ENCODE measurements around the gene LRFN2.

Gene LRFN2

DNA sequence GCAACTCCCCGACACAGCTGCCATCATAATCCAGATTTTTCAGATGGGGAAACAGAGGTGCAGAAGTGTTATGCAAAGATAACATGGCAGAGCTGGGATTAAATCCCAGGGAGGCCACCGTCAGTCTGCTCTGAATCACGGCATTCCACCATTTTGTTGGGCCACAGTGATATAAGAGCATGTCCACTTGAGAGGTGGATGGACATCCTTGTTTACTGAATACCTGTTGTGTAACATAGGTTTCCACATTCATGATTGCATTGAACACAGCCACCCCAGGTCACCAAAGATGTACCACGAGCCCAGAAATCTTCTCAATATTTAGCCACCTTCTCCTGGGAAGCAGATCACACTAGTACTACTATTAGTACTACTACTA is 191.5 kb downstream of the LRFN2 start:
- no peak for DNase-seq

DNA sequence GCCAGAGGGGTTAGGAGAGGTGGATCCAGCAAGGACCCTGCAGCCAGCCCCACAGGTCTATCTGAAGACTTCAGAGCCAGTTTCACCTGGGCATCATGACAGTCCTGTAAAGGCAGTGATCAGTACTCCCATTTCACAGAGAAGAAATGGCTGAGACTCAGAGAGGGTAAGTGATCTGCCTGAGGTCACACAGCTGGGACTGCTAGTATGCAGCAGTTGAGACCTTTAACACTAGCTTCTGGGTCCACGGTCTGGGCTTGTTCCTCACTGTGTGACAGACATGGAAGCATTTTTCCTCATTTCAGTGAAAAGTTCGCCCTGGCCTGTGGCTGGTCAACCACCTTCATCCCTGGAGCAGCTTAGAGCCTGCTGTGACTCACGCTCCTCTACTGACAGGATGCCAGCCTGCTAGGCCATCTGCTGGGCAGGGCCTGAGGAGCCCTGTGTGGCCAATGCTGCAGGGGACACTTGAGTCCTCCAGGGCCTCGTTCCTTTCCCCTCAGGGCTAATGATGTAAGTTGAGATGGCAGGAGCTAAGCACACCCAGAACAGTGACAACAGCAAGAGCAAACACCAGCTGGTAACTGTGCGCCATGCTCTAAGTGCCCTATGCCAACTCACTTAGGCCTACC is 192.0 kb downstream of the LRFN2 start:
- DNase-seq = no peak

DNA sequence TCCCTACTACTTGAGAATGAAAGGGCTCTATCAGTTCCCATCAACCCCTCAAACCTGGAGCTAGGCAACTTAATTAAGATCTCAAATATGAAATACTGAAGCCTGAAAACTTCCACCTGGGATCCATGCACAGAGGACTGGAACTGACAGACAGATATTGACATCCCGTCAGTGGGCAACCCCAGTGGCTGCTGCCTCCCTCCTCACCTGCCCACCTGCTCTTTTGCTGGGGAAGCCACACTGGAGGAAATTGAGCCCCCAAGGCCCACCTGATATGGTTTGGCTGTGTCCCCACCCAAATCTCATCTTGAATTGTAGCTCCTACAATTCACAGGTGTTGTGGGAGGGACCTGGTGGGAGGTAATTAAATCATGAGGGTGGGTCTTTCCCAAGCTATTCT is 192.8 kb downstream of the LRFN2 start:
- no peak for DNase-seq

DNA sequence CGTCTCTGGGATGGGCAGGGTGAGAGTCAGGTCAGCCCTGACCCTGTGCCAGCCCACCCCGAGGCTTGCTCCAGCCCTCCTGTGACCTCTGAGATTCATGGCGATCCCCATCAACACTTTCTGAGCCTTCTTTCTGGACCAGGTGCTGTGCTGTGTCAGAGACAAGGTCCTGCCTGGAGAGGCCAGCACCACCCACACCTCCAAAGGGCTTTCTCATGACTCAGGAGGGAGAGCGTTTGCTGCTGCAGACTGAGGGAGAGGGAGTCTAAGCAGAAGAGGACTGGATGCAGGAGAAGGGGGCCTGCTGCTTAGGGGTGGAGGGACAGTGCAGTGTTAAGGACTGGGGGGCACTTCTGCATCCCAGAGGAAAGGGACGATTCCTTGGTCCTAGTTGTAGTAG is 193.5 kb downstream of the LRFN2 start:
- no peak for DNase-seq

DNA sequence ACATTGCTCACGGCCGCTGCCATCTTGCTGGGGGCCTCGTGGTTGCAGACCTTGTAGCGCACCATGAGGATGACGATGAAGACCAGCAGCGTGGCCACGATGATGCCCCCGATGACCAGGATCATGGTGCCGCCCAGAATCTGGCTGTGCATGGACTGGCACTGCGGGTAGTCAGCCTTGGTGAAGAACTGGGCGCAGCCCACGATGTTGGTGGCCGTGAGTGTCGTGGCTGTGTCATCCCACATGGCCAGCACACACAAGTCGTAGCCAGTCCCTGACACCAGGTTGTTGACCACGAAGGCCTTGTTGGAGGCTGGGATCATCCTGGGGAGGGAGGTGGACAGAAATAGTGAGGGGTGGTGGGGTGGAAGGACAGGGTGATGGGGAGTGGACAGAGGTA is 194.6 kb downstream of the LRFN2 start:
- DNase-seq = no peak

DNA sequence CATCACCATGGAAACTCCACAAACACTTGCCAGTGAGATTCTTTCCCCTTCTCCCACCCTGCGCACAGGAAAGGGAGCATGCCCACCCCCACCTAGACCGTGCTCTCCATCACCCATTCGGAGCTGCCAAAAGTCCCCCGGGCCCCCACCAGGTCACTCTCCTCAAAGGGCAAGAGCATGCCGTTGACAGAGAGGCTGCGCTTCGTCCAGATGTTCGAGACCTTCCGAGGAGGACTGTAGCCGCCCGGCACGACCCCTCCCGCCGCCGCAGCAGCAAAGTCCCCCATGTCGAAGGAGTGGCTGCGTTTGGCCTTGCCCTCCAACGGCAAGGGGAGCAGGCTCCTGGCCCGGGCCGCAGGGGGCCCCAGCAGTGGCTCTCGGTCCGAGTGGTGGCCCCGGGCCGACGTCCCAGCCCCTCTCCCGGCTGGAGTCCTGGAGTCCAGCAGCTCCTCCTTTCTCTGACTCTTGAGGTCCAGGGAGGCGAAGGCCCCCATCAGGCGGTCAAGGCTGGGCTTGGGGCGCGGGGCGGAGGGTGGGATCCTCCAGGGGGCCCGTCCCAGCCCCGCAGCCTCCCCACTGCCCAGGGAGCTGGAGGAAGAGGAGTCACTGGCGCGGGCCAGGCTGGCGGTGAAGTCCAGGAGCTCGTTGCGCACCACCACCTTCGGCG is 195.2 kb downstream of the LRFN2 start:
- no peak for DNase-seq

DNA sequence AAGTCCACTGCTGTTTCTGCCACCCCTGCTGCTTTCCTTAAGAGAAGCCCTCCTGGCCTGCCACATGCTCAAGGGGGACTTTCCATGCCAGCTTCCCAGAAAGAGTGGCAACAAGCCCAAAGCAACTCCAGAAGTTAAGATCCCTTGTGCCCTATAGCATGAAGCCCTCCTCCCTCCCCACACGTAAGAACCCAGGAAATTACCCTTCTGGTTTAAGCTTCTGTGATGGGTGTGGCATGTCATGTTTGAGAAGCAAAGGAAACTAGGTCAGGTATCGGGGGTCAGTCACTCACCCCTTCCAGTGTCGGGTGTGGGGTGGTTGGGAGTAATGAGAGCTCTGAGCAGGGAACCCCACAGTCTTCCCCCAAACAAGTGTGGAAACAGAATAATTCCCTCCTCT is 196.1 kb downstream of the LRFN2 start:
- no peak for DNase-seq

DNA sequence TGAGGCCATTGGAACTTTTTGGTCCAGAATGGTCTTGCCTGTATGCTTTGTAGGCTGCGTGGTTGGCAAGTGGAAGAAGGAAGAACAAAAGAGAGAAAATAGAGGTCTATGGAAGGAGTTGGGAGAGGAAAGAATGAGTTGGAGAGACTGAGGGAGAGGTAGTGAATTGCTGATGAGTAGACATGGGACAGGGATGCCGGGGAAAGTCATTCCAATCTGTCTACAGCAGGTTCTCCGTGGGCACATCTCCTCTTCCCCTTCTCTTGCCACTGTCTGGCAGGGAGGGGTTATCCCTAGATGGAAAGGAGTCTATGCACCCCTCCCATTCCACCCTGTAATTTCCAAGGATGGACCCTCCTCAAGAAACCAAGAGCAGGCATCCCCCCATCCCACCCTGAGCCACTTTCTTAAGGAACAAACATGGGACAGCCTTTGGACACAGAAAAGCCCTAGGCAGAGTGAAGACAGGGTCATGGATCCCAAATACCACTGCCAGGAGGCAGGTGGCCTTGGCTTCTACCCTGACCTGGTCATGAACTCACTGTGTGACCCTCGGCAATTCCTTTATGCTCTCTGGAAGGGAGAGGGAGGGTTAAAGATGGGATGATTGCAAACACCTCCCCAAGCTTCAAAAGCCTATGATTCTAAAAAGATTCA is 196.9 kb downstream of the LRFN2 start:
- DNase-seq = no peak

DNA sequence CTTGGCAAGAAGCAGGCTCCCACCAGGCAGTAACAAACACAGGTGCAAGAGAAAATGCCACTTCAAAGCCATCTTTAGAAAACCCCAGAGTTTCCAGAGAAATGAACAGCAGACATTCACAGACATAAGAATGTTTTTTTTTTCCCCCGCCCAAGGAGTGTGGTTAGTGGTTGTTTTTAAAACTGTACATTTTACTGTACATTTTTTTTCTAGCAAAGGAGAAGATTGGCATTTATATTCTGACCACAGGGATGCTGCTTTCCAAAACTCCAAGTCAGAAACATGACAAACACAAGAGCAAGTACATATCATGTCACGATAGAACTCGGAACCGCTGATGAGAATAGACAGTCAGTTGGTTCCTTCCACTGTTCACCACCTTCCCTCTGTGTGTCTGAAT is 197.9 kb downstream of the LRFN2 start:
- DNase-seq = no peak

DNA sequence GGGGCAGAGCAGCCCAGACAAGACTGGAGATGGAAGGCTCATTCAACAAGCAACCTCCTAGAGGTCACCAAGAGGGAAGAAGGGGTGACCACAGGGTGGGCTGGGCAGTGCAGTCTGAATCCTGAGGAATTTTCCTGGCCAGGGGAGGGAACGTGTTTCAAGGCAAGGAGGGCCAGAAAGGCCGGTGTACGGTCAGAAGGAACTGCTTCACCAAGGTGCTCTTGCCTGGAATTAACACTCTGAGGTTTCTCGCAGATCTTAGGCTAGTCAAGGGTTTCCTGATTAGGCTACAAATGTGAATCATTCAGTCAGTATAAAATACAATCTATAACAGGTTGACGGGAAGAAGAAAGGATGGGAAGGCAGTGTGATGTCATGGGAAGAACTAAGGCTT is 199.3 kb downstream of the LRFN2 start:
- no peak for DNase-seq

DNA sequence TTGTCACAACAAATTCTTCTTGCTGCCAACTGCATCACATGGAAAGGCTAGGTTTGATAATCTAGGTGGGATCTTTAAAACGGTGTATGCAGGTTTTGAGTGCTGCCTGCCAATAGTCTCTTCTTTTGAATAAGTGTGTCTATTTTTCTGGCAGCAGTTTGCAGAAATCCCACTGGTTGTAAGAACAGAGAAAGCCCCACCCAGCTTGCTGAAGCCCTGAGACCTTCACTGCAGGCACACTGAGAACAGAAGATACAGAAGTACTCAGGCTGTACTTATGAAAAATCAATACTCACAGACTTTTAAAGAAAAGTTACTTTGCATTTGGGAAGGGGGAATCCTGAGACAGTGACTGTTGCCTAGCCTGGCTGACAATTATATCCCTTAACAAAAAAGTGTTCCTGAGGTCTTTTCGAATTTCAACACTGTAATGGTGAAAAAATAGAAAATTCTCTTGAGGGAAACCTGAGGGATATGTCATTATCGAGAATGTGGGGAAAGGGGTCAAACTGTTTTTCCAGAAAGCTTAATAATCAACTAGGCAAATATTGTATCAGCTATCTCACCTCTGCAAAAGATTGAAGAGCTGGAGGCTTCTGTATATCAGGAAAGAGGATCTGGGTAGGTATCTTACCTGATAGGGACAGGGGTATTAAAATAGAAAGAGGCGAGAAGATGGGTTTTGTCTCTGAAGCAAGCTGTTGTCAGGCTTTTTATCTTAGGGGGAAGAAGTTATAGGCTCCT is 199.9 kb downstream of the LRFN2 start:
- no peak for DNase-seq

DNA sequence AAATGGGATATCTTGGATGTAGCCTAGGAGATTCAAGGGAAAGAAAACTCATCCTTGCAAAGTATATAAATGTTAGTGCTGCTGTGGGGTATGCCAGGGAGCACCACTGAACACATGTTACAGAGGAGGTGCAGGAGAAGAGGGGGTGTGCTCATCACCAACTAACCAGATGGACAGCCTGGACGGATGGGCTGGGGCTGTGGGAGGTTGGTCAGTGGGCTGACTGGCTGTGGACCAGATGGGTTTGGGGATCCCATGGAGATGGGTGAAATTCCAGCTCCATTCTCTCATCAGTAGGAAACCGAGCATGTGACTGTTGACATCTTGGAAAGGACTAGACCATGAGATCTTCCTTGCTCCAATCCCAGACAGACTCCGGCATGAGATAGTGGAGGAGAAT is 201.0 kb downstream of the LRFN2 start:
- no peak for DNase-seq

DNA sequence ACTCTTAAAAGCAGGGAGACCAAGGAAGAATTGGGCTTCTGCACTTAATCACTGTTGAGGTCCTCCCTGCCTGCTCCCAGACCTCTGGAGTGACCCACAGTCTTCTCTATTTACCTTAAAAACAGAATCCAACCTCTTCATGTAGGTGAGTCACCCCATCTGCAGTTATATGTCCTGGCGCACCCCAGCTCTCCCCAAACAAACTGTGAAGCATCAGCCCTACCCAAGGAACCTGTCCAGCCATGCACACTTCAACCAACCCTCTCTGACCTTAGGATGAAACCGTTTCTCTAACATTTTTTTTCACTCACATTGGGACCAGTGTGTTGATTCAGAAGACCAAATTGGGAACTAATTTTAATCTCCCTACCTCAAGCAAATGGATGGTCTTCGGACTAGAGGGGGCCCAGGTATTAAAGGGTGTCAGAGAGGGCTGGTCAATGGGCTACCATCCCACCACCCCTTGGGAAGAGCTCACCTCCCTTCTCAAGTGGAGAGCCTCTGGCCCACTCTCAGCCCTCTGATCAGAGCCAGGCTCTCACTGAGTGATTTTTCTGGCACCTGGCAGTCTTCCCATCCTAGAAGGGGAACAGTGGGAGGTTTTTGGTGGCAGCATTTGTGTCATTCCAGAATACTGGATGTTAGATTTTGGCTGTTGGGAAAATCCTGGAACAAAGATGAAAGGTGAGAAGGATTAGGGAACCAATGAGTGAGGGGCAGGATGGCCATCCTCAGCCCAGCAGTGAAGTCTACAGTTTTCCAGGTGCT is 203.6 kb downstream of the LRFN2 start:
- no peak for DNase-seq

DNA sequence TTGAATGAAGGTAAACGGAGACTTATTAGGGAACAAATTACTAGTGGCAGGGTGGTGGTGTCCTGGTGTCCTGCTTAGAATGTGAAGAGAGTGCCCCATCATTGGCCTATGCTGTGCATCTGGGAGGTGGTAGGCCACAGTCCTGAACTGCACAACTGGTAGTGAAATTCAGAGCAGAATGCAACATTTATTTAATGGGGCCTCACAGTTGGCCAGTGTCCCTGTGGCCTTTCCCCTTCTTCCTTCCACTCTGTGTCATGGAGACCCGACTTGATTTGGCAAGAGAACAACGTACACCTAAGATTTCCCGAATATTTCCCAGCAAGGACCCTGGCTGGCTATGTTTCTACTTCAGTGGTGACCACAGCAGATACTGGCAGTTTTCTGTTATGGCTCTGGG is 206.9 kb downstream of the LRFN2 start:
- DNase-seq = no peak

DNA sequence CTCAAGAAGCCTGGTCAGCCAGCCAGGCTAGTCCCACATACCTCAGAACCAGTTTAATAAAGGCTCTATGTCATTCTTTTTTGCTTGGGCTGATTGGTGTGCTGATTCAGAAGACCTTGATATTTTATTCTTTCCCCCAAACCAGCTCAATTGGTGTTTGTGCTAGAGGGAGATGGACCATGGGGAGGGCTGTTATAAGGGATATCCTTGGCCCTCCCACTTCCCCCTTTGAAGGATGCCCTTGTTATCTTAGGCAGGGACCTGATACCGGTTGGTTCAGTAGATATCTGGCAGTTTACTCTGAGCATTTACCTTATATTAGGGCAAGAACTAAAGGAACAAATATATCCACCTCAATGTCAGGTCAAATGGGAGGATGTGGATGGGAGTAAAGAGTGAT is 207.4 kb downstream of the LRFN2 start:
- no peak for DNase-seq

DNA sequence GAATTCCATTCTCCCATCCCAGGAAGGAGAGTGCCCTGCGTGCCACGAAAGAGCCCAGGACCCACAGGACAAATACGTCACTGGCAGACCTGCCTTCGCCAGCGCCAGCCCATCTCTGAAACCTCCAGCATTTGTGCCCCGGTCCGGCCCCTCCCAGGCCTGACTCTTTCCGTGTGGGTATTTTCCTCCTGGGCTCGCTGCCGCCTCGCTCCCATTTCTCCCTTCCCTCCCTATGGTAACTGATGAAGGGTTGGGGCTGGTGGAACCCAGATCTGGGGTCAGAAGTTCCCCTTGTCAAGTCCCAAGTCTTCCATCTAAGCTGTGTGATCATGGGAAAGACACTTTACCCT is 208.5 kb downstream of the LRFN2 start:
- no peak for DNase-seq

DNA sequence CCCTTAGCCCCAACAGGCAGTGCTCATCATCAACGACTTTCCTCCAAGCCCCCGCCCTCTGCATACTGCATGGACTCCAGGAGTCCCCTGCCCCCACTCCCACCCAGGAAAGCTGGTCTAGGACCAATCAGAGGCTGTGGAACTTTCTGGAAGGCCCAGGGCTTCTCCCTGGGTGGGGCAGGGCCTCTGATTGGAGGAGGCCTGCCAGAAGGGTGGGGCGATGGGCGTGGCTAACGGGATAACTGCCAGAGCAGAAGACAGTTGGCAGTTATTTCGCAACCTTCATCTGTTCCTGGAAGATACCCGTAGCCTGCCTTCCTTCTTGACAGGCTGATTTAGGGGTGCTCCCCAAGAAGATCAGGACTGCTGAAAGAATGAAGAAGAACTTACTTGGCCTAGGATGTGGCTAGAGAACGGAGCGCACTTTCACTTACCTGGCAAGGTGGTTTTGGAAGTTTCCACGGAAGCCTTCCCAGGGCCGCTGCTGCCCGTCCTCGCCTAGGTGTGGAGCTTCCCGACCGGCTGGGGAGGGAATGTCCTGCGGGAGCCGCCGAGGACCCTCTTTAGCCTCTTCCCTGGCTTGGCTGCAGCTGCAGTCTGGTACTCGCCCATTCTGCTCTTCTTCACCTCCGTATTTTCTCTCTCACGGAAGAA is 209.0 kb downstream of the LRFN2 start:
- no peak for DNase-seq

DNA sequence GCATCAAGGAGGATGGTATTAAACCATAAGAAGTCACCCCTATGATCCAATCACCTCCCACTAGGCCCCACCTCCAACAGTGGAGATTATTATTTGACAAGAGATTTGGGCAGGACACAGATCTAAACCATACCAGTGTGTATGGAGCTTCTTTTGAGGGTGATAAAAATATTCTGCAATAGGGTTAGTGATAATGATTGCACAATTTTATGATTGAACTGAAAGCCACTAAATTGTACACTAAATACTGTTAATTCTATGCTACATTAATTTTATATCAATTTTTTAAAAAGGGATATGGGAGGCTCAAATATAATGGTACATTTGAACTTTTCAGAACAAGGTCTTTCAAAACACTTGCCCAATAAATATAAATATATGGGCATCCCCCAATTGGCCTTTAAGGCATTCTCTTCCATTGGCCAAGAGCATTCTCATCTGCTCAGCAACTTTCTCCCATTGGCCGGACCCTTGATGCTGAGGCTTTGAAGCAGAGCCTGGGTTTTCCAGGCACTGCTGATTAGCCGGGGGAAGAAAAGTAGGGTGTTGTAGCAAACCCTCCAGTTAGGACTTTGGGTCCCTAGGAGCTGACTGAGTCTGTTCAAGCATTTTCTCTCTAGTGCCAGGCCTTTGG is 209.9 kb downstream of the LRFN2 start:
- no peak for DNase-seq

DNA sequence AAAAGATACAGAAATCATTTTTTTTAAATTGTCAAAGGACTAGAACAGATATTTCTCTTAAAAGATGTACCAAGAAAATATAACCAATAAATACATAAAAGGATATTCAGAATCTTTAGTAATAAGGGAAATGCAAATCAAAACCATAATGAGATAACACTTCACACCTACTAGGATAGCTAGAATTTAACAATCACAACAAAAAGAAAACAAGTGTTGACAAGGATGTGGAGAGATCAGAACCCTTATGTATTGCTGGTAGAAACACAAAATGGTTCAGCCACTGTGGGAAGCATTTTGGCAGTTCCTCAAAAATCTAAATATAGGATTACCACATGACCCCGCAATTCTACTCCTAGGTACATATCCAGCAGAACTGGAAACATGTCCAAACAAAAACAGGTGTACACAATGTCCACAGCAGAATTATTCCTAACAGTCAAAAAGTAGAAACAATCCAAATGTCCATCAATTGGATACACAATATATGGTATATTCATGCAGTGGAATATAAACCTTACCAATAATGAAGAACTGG is 211.0 kb downstream of the LRFN2 start:
- DNase-seq = no peak

DNA sequence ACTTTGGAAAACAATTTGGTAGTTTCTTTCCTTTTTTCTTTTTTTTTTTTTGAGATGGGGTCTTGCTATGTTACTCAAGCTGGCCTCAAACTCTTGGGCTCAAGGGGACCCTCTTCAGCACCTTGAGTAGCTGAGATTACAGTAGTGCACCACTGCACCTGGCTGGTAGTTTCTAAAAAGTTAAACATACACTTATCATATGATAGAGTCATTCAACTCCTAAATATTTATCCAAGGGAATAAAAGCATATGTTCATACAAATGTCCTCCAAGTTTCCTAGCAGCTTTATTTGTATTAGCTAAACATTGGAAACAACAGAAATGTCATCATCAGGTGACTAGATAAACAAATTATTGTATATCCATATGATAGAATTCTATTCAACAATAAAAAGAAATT is 213.9 kb downstream of the LRFN2 start:
- no peak for DNase-seq

DNA sequence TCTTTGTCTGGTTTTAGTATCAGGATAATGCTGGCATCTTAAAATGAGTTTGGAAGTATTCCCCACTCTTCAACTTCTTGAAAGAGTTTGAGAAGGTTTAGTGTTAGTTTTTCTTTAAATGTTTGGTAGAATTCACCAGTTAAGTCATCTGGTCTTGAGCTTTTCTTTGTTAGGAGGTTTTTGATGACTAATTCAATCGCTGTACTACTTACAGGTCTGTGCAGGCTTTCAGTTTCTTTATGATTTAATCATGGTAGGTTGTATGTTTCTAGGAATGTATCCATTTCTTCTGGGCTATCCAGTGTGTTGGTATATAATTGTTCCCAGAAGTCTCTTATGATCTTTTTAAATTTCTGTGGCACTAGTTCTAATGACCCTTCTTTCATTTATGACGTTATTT is 215.5 kb downstream of the LRFN2 start:
- no peak for DNase-seq

DNA sequence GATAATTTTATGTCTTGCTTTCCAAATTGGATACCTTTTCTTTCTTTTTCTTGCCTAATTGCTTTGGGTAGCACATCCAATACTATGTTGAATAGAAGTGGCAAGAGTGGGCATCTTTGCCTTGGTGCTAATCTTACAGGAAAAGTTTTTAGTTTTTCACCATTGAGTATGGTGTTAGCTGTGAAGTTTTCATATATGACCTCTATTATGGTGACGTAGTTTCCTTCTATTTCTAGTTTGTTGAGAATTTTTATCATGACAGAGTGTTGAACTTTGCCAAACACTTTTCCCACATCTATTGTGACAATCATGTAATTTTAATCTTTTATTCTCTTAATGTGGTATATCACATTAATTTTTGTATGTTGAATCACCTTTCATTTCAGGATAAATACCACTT is 216.1 kb downstream of the LRFN2 start:
- DNase-seq = no peak

Measured in SW 1271 (cell line).